A673 (cell line): ENCODE measurements around the gene TMCC1. TPM values are rescaled to one million over a fixed set of nuclear protein-coding genes. Genes with fewer than 3 reads are reported as not detected.
A peak's percentile ranks its signal among the peaks of the same experiment; 100 is the strongest.

Experiments
- BruUV-seq: library from RNA; stranded (reverse); fragments of 400-500 nt; replicated peaks from 2 replicates; lab custom pipeline; 2021; lab: Mats Ljungman, UMichigan
- CTCF ChIA-PET: fragments of 300-600 bp; sonication (Branson Sonifier 250); formaldehyde crosslinking; loops from one replicate; lab custom pipeline; 2022; ENCODE audit warnings: antibody characterized with exemption; lab: Charles Lee
- POLR2A ChIA-PET: fragments of 300-600 bp; sonication (Branson Sonifier 250); formaldehyde crosslinking; loops from one replicate; lab custom pipeline; 2022; ENCODE audit warnings: antibody characterized with exemption; ENCODE audit not compliant: low non-redundant PET; lab: Charles Lee
- DNase-seq: peaks from one replicate; pipeline ENCODE4 v3.0.0-alpha.2; 2015; ENCODE audit warnings: low spot score
- H3K27ac ChIP-seq: fragments of 200-600 bp; sonication (generic); 2 replicates; pipeline ENCODE4 v1.5.1; 2016; ENCODE audit warnings: mixed run types, low read depth, mild to moderate bottlenecking, mixed read lengths, antibody characterized with exemption, low read length; ENCODE audit not compliant: poor library complexity, severe bottlenecking
- H3K27me3 ChIP-seq: fragments of 200-600 bp; sonication (generic); replicated peaks from 2 replicates; pipeline ENCODE4 v1.6.1; 2017; ENCODE audit warnings: mixed run types, low read depth, mild to moderate bottlenecking, mixed read lengths, antibody characterized with exemption, low read length; ENCODE audit not compliant: insufficient read depth, poor library complexity
- H3K36me3 ChIP-seq: fragments of 200-600 bp; sonication (generic); 2 replicates; pipeline ENCODE4 v1.6.1; 2016; ENCODE audit warnings: mixed run types, mild to moderate bottlenecking, mixed read lengths, antibody characterized with exemption, low read length; ENCODE audit not compliant: insufficient read depth, poor library complexity, severe bottlenecking
- H3K4me1 ChIP-seq: fragments of 200-600 bp; sonication (generic); 2 replicates; pipeline ENCODE4 v1.6.1; 2017; ENCODE audit warnings: mixed run types, mild to moderate bottlenecking, mixed read lengths, antibody characterized with exemption, low read length; ENCODE audit not compliant: insufficient read depth, poor library complexity, severe bottlenecking
- H3K4me3 ChIP-seq: fragments of 200-600 bp; sonication (generic); 2 replicates; pipeline ENCODE4 v1.5.1; 2016; ENCODE audit warnings: low read depth, mixed run types, mild to moderate bottlenecking, mixed read lengths, low read length; ENCODE audit not compliant: poor library complexity, severe bottlenecking
- H3K9me3 ChIP-seq: fragments of 200-600 bp; sonication (generic); 2 replicates; pipeline ENCODE4 v1.6.1; 2016; ENCODE audit warnings: mixed run types, low read depth, mild to moderate bottlenecking, mixed read lengths, antibody characterized with exemption, low read length; ENCODE audit not compliant: poor library complexity, severe bottlenecking
- EZH2 ChIP-seq: fragments of 200-600 bp; sonication (generic); IDR thresholded peaks from 2 replicates; pipeline ENCODE4 v1.6.1; 2017; ENCODE audit warnings: borderline replicate concordance, low read depth, mild to moderate bottlenecking, mixed read lengths, antibody characterized with exemption, low read length; ENCODE audit not compliant: poor library complexity, severe bottlenecking
- intact Hi-C: fragments of 100-400 bp; cut with micrococcal nuclease; formaldehyde crosslinking; loops from one replicate; pipeline ENCODE4 v1.10.0; 2022; ENCODE audit not compliant: unreplicated experiment
- total RNA-seq: library from RNA; stranded (reverse); gene quantifications from 2 replicates; pipeline ENCODE4 v1.2.3, GENCODE V29; 2021
- TF ChIP-seq, protein P1 (sequence below): fragments of 300-800, 200-600 bp; sonication (generic); conservative IDR thresholded peaks from 2 replicates; pipeline ENCODE4 v1.5.1; 2017; ENCODE audit warnings: low read depth, mild to moderate bottlenecking, antibody characterized with exemption, low read length, moderate library complexity, mixed read lengths

The TMCC1 gene
- total RNA-seq, 1 experiment from 2014 or later = 29.4 TPM

DNA sequence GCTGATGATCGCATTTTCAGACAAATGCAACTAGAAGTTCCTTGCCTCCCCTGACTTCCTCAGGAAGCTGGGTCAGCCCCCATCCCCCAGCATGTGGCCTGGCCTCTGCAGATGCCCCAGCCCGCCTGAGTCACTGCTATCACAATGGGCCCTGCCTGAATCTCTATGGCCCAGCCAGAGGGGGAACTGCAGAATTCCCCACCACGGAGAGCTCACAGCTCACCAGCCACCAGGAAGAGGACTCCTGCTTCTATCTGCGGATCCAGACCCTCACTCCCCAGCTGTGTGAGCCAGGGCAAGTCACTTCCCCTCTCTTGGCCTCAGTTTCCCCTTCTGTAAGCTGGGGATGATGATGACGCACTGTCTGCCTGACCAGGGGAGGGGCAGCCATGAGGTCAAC, 293.9 kb downstream of the TMCC1 start:
- DNase-seq = peak; percentile 42
- H3K27me3 ChIP-seq = no peaks in the 10 kb centered on the region
- ChIA-PET POLR2A (interaction anchor here (0.6 kb wide), 1 partner anchor 305 kb away, joined by 5 read pairs; no protein-coding TSS in a partner anchor), CTCF (no interaction called here)
- no peaks in the 10 kb centered on the region for H3K36me3 ChIP-seq
- H3K9me3 ChIP-seq = no peaks in the 10 kb centered on the region
- H3K4me3 ChIP-seq = no peak overlapping the region
- BruUV-seq = no TSS peak
- TF ChIP-seq EZH2 = no peak
- TF ChIP-seq, protein P1, sequence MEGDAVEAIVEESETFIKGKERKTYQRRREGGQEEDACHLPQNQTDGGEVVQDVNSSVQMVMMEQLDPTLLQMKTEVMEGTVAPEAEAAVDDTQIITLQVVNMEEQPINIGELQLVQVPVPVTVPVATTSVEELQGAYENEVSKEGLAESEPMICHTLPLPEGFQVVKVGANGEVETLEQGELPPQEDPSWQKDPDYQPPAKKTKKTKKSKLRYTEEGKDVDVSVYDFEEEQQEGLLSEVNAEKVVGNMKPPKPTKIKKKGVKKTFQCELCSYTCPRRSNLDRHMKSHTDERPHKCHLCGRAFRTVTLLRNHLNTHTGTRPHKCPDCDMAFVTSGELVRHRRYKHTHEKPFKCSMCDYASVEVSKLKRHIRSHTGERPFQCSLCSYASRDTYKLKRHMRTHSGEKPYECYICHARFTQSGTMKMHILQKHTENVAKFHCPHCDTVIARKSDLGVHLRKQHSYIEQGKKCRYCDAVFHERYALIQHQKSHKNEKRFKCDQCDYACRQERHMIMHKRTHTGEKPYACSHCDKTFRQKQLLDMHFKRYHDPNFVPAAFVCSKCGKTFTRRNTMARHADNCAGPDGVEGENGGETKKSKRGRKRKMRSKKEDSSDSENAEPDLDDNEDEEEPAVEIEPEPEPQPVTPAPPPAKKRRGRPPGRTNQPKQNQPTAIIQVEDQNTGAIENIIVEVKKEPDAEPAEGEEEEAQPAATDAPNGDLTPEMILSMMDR = no peak
- no peak overlapping the region for H3K27ac ChIP-seq
- intact Hi-C loops = no loop called here
- peaks cover 7% of the 10 kb centered on the region for H3K4me1 ChIP-seq

- ChIA-PET POLR2A (no interaction called here), CTCF (no interaction called here)
- no peak overlapping the region for H3K27ac ChIP-seq
- peaks cover 11% of the 10 kb centered on the region for H3K4me1 ChIP-seq
- BruUV-seq = no TSS peak
- TF ChIP-seq, protein P1 = no peak
- TF ChIP-seq EZH2 = no peak
- intact Hi-C loops = no loop called here
- H3K36me3 ChIP-seq = no peaks in the 10 kb centered on the region
- DNase-seq = no peak
- H3K9me3 ChIP-seq = no peaks in the 10 kb centered on the region
- H3K27me3 ChIP-seq = no peaks in the 10 kb centered on the region
- no peak overlapping the region for H3K4me3 ChIP-seq
These were observed 294.4 kb downstream of the TMCC1 start for GRCh38 chr3:129599073-129599472.

- CTCF ChIA-PET = no interaction called here
- Histone ChIP-seq H3K36me3 (no peaks in the 10 kb centered on the region), H3K9me3 (no peaks in the 10 kb centered on the region), H3K27ac (no peak overlapping the region), H3K4me3 (no peak overlapping the region), H3K27me3 (no peaks in the 10 kb centered on the region), H3K4me1 (peaks cover 17% of the 10 kb centered on the region)
- POLR2A ChIA-PET = no interaction called here
- no peak for DNase-seq
- BruUV-seq = no TSS peak
- TF ChIP-seq, protein P1 = no peak
- no peak for TF ChIP-seq EZH2
- intact Hi-C loops = no loop called here
These were observed 295.0 kb downstream of the TMCC1 start for GRCh38 chr3:129598484-129598883.
